ENCODE data around the gene EFCAB8.

EFCAB8 gene

DNA sequence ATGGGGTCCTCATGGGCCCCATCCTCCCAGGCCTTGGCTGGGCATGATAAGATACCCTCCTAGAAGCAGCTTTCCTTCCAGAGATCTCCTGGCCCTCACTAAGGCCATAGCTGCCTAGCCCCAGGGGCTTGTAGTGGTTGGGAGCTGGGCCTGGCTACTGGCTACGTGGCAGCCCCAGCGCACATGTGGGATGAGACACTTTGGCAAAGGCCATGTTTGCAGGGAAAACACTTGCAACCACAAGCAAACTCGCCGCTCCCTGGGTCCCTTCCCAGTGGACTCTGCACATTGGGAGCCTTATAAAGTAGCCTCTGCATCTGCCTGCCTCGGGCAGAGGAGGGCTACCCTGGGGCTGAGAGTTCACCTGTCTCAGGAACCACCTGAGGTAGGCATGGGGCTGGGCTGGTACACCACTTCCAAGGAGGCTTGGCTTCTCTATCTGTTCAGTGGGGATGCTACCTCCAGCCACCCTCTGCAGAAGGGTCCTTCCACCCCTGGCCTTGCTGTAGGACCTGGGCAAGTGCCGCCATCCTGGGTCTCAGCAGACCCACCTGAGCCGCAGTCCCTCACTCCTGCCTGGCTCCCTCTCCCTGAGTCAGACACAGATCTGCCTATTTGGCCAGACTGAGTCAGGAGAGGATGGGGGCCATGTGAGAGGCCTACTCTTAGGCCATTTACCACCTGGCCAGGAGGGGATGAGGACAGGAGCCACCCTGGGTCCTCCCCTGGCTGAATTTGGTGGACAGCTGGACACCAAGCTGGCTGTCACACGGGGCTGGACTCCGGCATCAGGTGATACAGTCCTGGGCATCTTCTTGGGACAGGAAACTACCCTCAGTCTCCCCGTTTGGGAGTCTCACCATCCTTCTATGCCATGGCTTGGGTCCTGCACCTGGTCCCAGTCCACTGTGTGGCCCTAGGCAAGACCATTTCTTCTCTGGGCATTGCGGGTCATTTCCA, 148.9 kb downstream of the EFCAB8 start, which contains the start of gene BPIFB2:
Gene BPIFB2, plus strand, starts transcription at position 329 of the 960 bp plus-strand sequence. CDS start 871 bp downstream, outside the sequence.
- no peak for DNase-seq (ENCODE audit: low read depth)

DNA sequence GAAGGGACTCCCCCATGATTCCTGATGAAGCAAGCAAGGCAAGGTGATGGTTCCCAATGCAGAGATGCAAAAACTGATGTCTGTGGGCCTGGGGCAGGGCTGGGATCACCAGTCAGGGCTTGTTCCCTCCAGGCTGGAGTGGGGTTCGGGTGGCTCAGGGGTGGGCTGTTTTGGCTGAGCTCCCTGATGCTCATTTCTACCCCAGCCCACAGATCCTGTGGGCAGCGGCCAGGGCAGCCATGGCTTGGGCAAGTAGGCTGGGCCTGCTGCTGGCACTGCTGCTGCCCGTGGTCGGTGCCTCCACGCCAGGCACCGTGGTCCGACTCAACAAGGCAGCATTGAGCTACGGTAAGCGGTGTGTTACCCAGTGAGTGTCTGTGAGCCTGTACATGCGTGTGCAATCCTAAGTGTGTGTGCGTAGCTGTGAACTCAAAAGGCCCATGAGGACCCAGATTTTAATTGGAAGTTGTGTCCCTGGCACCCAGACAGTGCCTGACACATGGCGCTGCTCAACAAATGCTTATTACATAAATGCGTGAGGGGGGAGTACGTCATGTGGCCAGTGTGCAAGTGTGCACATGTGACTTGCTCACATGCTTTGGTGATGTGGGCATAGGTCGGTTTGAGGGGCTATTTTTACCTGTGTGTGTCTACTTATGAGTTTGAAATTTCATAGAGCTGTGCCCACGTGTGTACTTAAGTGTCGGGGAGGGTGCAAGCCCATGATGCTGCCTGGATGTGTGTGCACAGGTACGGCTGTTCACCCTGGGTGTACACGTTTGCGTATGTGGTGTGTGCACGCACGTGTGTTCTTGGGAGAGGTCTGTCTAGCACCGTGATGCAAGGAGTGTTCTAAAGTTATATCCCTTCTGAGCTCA, 149.9 kb downstream of the EFCAB8 start:
- DNase-seq (ENCODE audit: low read depth) = no peak

DNA sequence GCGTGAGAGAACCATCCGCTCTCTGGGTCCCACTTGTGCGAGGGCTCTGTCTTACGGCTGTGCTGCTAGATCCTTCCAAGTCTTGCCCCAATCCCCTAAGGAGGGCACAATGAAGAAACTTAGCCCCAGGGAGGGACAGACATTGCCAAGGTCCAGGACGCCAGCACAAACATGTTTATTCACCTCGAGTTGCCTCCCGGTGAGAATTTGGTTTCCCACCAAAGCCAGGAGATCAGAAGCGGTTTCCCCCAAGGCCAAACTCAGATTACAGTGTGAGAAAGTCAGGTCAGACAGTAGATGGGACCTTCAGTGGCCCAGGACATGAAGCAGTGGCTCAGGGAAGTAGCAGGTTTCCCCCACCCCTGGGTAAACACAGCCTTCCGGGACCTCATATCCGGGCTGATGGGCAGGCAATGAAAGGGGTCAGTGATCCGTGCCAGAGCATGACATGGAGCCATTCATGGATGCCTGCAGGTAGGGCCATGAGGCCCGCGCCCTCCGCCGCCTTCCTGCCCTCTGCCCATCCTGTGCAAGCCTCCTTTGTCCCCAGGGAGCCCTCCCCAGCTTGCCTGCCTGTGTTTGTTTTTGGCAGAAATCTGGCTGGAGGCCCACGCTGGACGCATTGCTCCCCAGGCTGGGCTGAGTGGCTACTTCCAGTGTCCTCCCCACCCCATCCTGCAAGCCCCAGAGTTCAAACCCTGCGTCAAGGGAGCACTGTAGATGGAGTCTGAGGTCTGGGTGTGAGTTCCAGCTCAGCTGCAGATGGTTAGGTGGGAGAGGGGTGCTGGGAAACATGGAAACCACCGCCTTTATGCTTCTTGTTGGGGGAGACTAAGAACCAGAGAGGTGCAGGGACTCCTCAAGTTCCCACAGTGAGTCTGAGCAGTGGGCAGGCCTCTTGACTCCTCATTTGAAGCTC, 150.8 kb downstream of the EFCAB8 start:
- DNase-seq (ENCODE audit: low read depth) = no peak

DNA sequence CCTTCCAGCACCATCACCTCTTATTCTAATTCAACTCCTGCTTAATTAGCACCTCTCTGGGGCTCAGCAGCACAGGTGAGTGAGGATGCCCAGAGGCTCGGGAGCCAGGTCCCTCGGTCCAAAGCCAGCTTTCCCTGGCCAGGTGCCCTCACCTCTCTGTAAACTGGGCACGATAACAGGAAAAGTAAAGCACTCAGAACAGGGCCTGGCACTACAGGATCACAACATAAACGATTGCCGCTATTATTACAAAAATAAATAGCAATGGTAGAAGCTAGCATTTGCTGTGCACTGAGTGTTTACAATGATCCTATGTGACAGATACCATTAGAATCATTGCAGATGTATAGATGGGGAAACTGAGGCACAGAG, 151.4 kb downstream of the EFCAB8 start:
- DNase-seq (ENCODE audit: low read depth) = no peak

DNA sequence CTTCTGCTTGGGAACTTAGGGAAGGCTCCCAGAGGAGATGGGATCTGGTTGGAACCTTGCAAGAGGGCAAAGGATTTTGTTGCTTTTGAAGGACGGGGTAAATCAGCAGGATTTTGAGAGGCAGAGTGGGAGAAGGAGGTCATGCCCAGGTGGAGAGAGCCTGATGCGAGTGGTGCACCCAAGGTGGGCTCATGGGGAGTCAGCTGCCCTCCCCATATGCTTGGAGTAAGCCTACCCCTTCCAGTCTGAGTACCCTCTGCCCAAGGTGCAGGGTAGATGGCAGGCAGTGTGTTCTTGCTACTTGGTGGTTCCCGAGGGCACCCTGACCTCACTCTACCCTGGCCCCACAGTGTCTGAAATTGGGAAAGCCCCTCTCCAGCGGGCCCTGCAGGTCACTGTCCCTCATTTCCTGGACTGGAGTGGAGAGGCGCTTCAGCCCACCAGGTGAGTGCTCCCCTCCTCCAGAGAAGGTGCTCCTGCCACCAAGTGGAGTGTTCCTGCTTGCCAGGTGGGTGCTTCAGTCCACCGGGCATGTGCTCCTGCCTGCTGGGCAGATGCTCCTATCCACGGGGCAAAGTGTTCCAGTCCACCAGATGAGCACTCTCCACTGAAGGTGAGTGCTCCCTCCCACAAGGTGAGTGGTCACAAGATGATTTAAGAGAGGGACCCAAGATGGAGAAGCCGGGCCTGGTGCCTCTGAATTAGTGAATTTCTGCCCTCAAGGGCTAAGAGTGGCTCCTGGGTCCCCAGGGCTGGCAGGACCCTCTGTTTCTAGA, 152.1 kb downstream of the EFCAB8 start:
- DNase-seq (ENCODE audit: low read depth) = no peak
